Measurements from ENCODE around the gene DENND5B. TPM values are rescaled to one million over a fixed set of nuclear protein-coding genes. Genes with fewer than 3 reads are reported as not detected.

DENND5B gene
- total and polyA plus RNA-seq, 10 of the 15 experiments (the other 5 are each of a cell fraction or from before 2014, with no cell fraction given): 0.39 to 32.5 (median 20.6) TPM

DNA sequence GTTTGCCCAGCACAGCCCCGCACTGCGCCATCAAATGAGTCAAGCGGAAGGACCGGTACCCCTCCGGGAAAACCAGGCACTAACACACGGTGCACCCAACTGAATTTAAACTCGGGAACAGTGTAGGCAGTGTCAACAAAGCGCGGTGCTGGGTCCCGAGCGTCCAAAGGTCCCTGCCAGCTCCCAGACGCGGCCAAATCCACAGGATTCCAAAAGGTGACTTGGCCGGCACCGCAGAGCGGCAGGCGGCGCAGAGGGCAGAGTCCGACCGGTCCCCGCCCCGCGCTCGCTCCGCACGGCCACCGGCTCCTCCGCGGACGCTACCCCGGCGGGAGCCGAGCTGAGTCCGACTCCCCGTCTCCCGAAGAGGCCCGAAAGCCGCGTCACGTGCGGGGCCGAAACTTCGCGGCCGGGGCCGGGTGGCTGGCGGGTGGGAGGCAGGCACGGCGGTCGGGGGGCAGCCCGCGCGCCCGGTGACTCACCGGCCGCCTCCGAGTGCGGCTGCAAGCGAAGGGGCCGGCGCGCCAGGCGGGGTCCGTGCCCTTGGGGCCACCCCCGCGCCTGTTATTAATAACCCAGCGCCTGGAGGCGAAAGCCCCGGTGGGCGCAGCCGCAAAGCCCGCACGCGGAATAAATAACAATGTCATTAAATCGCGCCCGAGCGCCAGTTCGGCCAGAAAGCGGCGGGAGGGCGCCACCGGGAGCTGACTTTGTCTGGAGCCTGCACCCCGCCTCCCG, 863 bp downstream of the DENND5B start (continued):
- TF ChIP-seq, protein P1, sequence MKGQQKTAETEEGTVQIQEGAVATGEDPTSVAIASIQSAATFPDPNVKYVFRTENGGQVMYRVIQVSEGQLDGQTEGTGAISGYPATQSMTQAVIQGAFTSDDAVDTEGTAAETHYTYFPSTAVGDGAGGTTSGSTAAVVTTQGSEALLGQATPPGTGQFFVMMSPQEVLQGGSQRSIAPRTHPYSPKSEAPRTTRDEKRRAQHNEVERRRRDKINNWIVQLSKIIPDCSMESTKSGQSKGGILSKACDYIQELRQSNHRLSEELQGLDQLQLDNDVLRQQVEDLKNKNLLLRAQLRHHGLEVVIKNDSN (IDR thresholded peaks at IDR 0.05; ENCODE audit: borderline replicate concordance, extremely low read length, insufficient read depth, low read depth, low read length): peak; percentile 70
- no peak for TF ChIP-seq POU2F2 (IDR thresholded peaks at IDR 0.05; ENCODE audit: borderline replicate concordance, low read depth, low read length)

- WGBS (ENCODE audit: insufficient coverage, insufficient replicate concordance, low lambda C conversion rate, missing lambda C conversion rate): 2% methylated on average over 15 of the region's 15 CpGs
- intact Hi-C loops (cut with micrococcal nuclease; ENCODE audit: unreplicated experiment): loop anchor here (5.0 kb wide), 2 partner anchors 107 to 182 kb away; no protein-coding TSS in a partner anchor
- Histone ChIP-seq H4K20me1 (ENCODE audit: control insufficient read depth, insufficient read depth) (no peaks in the 10 kb centered on the region), H3K27ac (ENCODE audit: control insufficient read depth, insufficient read depth) (peak overlapping the region; percentile 93), H3K36me3 (ENCODE audit: control insufficient read depth in 2 of 2, insufficient read depth in 2 of 2, low read length in 1 of 2) (no peaks in the 10 kb centered on the region), H3K9ac (ENCODE audit: control insufficient read depth, insufficient read depth, low read length) (peak overlapping the region; percentile 90), H3K4me3 (peak overlapping the region; percentile 87), H3K79me2 (ENCODE audit: control insufficient read depth, insufficient read depth, low read length) (peaks cover 61% of the 10 kb centered on the region), H3K9me3 (replicated peaks; ENCODE audit: control insufficient read depth, insufficient read depth, low read length) (no peaks in the 10 kb centered on the region; the same call in 1 of the 3 replicates), H2AFZ (ENCODE audit: control insufficient read depth, low read depth, low read length) (peak overlapping the region; percentile 79), H3K4me2 (ENCODE audit: control insufficient read depth, insufficient read depth) (peak overlapping the region; percentile 88), H3K27me3 (replicated peaks in 1 of 2; ENCODE audit: control insufficient read depth in 2 of 2, insufficient read depth in 2 of 2, low read length in 1 of 2) (no peaks in the 10 kb centered on the region), H3K4me1 (ENCODE audit: control insufficient read depth, insufficient read depth, low read length) (peaks cover 30% of the 10 kb centered on the region)
- DNase-seq (ENCODE audit: low read depth, low spot score) (no peak), ATAC-seq (peak; percentile 73), FAIRE-seq (no peak)
- ChIA-PET RAD21 (ENCODE audit: unreplicated experiment) (no interaction called here), SMC1A (ENCODE audit: uncharacterized antibody, unreplicated experiment) (no interaction called here), CTCF (no interaction called here), POLR2A (no interaction called here)
- in situ Hi-C loops (cut with MboI): loop anchor here (5.0 kb wide), 1 partner anchor 48 kb away; no protein-coding TSS in a partner anchor
- BruUV-seq (replicated peaks): no TSS peak
- TF ChIP-seq NFIC (IDR thresholded peaks at IDR 0.05; ENCODE audit: low read depth, low read length) (0 out of 2 replicates have a peak, but pooled peaks have one; percentile 23), CREB1 (IDR thresholded peaks at IDR 0.05; ENCODE audit: low read depth) (peak; percentile 83), TAF1 (IDR thresholded peaks at IDR 0.05; ENCODE audit: borderline replicate concordance, low read depth, low read length) (peak; percentile 57; the same call in 1 of the 2 replicates), JUNB (IDR thresholded peaks at IDR 0.05) (peak; percentile 9; the same call in 1 of the 2 replicates), EGR1 (IDR thresholded peaks at IDR 0.05; ENCODE audit: borderline replicate concordance in 1 of 2, low read depth in 2 of 2, low read length in 2 of 2) (0 out of 3 replicates have a peak, but pooled peaks of 1 of the 2 experiments have one; percentile 12), CBX3 (IDR thresholded peaks at IDR 0.05; ENCODE audit: borderline replicate concordance, low read depth) (no peak), ATF2 (IDR thresholded peaks at IDR 0.05; ENCODE audit: low read length) (0 out of 2 replicates have a peak, but pooled peaks have one; percentile 28), PML (IDR thresholded peaks at IDR 0.05; ENCODE audit: low read length) (0 out of 2 replicates have a peak, but pooled peaks have one; percentile 19), NRF1 (conservative IDR thresholded peaks at IDR 0.05; ENCODE audit: low read depth, low read length) (no peak)
- TF ChIP-seq, protein P2, sequence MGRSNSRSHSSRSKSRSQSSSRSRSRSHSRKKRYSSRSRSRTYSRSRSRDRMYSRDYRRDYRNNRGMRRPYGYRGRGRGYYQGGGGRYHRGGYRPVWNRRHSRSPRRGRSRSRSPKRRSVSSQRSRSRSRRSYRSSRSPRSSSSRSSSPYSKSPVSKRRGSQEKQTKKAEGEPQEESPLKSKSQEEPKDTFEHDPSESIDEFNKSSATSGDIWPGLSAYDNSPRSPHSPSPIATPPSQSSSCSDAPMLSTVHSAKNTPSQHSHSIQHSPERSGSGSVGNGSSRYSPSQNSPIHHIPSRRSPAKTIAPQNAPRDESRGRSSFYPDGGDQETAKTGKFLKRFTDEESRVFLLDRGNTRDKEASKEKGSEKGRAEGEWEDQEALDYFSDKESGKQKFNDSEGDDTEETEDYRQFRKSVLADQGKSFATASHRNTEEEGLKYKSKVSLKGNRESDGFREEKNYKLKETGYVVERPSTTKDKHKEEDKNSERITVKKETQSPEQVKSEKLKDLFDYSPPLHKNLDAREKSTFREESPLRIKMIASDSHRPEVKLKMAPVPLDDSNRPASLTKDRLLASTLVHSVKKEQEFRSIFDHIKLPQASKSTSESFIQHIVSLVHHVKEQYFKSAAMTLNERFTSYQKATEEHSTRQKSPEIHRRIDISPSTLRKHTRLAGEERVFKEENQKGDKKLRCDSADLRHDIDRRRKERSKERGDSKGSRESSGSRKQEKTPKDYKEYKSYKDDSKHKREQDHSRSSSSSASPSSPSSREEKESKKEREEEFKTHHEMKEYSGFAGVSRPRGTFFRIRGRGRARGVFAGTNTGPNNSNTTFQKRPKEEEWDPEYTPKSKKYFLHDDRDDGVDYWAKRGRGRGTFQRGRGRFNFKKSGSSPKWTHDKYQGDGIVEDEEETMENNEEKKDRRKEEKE (IDR thresholded peaks at IDR 0.05): no peak
Observed at GRCh38 chr12:31589598-31589903, 1.4 kb downstream of the DENND5B start.

Measured in GM12878 (cell line).